RWPE1 (cell line): ENCODE results near the gene FNTB.

Experiments used
- CTCF ChIA-PET: fragments of 350-600 bp; sonication (Branson Sonifier 250); formaldehyde crosslinking; extraction: SDS; loops from one replicate; lab custom pipeline; 2021; lab: Yijun Ruan, JAX
- POLR2A ChIA-PET: fragments of 400-600 bp; formaldehyde crosslinking; extraction: SDS; loops from one replicate; lab custom pipeline; 2020; ENCODE audit warnings: antibody characterized with exemption; ENCODE audit not compliant: low non-redundant PET; lab: Yijun Ruan, JAX
- DNase-seq: peaks from one replicate; pipeline ENCODE4 v3.0.0; 2012; ENCODE audit warnings: low spot score
- H3K27ac ChIP-seq: fragments of 450-650 bp; 2 replicates; pipeline ENCODE4 v1.5.1; 2017
- CTCF ChIP-seq: fragments of 450-650 bp; conservative IDR thresholded peaks from 2 replicates; pipeline ENCODE4 v1.5.1; 2017; ENCODE audit warnings: low read depth, mild to moderate bottlenecking

FNTB gene

GRCh38 chr14:64973026-64973442 lies 13.7 kb upstream of the FNTB start:
- no peak for TF ChIP-seq CTCF
- ChIA-PET CTCF (no interaction called here), POLR2A (no interaction called here)
- DNase-seq = no peak
- H3K27ac ChIP-seq = no peak overlapping the region

GRCh38 chr14:64973826-64974225 lies 12.9 kb upstream of the FNTB start:
- ChIA-PET CTCF (no interaction called here), POLR2A (interaction anchor here (0.6 kb wide), 1 partner anchor 293 kb away, joined by 6 read pairs; no protein-coding TSS in a partner anchor)
- no peak for DNase-seq
- no peak for TF ChIP-seq CTCF
- H3K27ac ChIP-seq = no peak overlapping the region

- no peak overlapping the region for H3K27ac ChIP-seq
- DNase-seq = no peak
- TF ChIP-seq CTCF = no peak
- CTCF ChIA-PET = no interaction called here
- POLR2A ChIA-PET = no interaction called here
These were observed 12.1 kb upstream of the FNTB start for GRCh38 chr14:64974563-64974962.

GRCh38 chr14:64979336-64980074 lies 7.2 kb upstream of the FNTB start:
- ChIA-PET CTCF (no interaction called here), POLR2A (no interaction called here)
- TF ChIP-seq CTCF = no peak
- no peak overlapping the region for H3K27ac ChIP-seq
- no peak for DNase-seq

GRCh38 chr14:64983439-64984310 lies 3.0 kb upstream of the FNTB start:
- CTCF ChIA-PET = interaction anchor here (1.2 kb wide), 1 partner anchor 36 kb away, joined by 3 read pairs; no protein-coding TSS in a partner anchor
- peak; percentile 77 for TF ChIP-seq CTCF
- POLR2A ChIA-PET = no interaction called here
- peak; percentile 52 for DNase-seq
- H3K27ac ChIP-seq = no peak overlapping the region

GRCh38 chr14:64987438-64987767 lies 708 bp downstream of the FNTB start:
- CTCF ChIA-PET = interaction anchor here (0.6 to 1.5 kb wide), 3 partner anchors 18 to 91 kb away, joined by 3 to 8 read pairs (median 4); no protein-coding TSS in a partner anchor
- peak; percentile 50 for DNase-seq
- POLR2A ChIA-PET = interaction anchor here (0.7 kb wide), 1 partner anchor 272 kb away, joined by 3 read pairs; no protein-coding TSS in a partner anchor
- peak overlapping the region; percentile 84 for H3K27ac ChIP-seq
- TF ChIP-seq CTCF = no peak
